HG02571 (cell line): ENCODE measurements around the gene DNAJC3.
"Not testable (repeated sequence)": the region's sequence is repeated elsewhere in the genome, so short reads cannot be mapped to it uniquely, and the experiment has no call there.

Experiments used
- ATAC-seq: cut with Tn5 transposase; IDR thresholded peaks from one replicate; pipeline ENCODE4 v1.9.1; 2021; ENCODE audit warnings: mild to moderate bottlenecking, moderate library complexity; ENCODE audit not compliant: unreplicated experiment

The DNAJC3 gene

DNA sequence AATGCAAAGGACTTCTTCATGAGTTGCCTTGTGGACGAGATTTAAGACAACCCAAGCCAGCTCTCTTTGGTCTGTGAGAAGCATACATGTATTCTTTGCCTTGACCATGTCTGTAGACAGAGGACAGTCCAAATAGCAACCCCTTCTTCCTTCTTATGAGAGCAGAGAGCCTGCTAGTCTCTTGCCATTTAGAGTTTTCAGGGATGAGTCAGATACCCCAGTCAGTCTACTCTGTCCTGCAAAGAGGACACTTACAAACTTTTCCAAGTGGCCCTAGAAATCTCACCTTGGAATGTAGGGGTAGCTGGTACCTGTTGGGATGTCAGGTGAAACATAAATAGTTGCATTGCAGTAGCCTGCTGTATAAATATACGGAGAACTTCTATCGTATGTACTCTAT, 36.7 kb downstream of the DNAJC3 start:
- no peak for ATAC-seq

DNA sequence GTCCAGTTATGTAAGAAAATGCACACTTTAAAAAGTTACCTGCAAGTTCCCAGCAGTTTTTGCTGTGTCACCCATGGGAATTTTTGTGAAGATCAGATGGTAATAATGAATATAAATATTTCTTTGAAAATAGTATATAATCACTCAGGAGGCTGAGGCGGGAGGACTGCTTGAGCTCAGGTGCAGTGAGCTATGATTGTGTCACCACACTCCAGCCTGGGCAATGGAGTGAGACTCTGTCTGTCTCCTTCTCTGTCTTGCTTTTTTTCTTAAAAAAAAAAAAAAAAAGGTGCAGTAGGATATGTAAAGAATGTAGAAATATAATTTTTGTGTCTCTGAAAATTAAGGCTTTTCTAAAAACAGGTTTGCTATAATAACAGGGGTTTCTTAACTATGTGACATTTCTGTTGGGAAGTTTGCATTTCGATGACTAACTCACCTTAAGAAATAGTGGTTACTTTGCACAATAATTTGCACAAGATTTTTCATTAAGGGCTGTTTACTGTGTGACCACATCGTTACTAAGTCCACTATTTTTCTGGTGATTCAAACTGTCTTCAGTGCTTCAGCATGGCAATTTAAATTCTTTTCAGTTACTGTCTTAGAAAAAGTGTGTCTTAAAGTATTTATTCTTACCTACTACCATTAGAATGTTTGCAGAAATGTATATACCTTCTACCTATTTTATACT, 37.3 kb downstream of the DNAJC3 start:
- ATAC-seq: no peak

DNA sequence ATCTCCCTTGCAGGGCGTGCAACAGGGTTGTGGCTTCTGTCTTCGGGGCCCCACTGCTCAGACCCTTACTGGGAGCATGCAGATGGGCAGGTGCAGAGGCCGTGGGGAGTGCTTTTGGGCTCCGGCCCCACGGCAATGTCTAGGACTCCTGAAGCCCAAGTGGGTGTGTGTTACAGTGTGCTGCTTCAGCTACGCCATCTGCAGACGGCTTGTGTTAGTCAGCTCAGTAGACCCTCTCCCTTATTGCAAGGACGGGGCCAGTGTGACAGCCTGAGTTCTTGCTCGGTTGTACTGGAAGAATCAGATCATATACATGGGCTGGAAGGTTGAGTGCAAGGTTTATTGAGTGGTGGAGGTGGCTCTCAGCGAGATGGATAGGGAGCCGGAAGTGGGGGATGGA, 39.3 kb downstream of the DNAJC3 start:
- ATAC-seq: no peak

DNA sequence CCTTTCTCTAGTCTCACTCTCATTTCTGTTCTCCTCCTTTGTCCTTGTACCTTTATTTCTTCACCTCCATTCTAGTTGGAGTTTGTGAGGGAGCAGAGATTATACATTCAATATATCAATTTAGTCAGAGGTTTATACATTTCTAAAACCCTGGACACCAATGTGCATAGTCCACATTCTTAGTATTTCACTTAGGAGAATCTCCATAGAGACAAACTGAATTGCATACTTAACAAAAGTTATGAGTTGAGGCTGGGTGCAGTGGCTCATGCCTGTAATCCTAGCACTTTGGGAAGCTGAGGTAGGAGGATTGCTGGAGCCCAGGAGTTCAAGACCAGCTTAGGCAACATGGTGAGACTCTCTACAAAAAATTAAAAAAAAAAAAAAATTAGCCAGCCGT, 45.3 kb downstream of the DNAJC3 start:
- ATAC-seq: no peak

DNA sequence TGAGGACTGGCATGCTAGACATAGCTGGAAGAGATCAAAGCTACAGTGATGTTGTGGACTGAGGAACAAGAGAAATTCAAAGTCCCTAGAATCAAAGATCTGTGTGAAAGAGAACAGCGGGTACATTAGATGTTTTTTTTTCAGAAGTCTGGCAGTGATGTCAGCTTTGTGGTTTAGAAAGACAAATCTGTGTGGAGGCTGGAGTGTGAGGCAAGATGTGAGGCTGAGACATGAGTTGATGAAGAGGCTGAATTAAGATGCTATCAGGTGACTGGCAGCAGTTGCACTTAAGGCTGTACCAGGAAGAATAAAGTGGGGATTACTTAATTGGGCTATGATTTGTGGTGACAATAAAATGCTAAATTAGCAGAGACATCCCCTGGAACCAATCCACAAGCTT, 46.5 kb downstream of the DNAJC3 start:
- ATAC-seq: no peak

DNA sequence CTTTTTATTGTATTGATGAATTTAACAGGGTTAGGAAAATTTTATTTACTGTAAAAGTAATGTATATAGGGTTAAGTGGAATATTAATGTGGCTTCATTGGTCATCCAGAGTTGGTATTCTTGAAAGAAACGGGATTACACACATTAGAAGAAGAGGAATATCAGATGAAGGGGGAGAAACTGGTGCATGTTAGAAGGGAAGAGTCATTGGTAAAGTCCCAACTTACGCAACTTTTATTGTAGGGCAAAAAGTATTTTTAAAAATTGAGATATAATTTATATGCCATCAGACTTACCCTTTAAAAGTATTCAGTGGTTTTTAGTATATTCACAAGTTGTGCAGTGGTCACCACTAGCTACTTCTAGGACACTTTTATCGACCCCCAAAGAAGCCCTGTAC, 47.3 kb downstream of the DNAJC3 start:
- ATAC-seq: no peak

DNA sequence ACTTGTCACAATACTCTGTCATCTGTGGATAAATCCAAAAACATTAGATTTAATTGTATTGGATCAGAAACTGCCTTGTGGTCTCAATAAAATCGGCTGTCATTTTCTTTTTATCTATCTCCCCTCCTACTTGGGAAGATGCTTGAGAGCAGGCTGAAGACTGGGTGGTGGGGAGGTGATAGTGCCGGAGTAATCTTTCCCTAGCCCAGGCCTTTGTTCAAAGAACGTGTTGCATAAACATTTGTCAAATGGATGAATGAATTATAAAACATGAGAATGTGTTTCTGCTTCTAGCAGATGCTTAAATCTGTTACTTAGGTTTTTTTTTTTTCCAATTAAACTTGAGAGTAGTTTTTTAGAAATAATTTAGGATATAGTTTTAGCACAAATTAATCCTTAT, 49.9 kb downstream of the DNAJC3 start:
- ATAC-seq: no peak

DNA sequence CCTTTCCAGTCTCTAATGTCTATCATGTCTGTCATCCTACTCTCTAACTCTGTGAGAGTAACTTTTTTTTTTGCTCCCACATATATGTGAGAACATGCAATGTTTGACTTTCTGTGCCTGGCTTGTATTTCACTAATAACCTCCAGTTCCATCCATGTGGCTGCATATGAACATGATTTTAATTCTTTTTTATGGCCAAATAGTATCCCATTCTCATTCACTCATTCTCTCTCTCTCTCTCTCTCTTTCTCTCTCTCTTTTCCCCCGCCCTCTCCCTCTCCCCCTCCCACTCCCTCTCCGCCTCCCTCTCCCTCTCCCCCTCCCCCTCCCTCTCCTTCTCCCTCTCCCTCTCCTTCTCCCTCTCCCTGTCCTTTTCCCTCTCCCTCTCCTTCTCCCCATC, 52.0 kb downstream of the DNAJC3 start:
- ATAC-seq: no peak

DNA sequence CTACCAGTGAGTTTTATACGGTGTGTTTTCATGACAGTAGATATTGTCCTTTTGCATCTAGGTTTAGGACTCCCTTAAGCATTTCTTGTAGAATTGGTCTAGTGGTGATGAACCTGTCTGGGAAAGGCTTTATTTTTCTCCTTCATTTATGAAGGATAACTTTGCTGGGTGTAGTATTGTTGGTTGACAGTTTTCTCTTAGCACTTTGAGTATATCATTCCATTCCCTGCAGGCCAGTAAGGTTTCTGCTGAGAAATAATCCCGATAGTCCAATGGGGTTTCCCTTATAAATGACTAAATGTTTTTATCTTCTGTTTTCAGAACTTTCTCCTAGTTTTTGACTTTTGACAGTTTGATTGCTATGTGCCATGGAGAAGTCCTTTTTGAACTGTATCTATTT, 57.2 kb downstream of the DNAJC3 start:
- ATAC-seq: no peak

DNA sequence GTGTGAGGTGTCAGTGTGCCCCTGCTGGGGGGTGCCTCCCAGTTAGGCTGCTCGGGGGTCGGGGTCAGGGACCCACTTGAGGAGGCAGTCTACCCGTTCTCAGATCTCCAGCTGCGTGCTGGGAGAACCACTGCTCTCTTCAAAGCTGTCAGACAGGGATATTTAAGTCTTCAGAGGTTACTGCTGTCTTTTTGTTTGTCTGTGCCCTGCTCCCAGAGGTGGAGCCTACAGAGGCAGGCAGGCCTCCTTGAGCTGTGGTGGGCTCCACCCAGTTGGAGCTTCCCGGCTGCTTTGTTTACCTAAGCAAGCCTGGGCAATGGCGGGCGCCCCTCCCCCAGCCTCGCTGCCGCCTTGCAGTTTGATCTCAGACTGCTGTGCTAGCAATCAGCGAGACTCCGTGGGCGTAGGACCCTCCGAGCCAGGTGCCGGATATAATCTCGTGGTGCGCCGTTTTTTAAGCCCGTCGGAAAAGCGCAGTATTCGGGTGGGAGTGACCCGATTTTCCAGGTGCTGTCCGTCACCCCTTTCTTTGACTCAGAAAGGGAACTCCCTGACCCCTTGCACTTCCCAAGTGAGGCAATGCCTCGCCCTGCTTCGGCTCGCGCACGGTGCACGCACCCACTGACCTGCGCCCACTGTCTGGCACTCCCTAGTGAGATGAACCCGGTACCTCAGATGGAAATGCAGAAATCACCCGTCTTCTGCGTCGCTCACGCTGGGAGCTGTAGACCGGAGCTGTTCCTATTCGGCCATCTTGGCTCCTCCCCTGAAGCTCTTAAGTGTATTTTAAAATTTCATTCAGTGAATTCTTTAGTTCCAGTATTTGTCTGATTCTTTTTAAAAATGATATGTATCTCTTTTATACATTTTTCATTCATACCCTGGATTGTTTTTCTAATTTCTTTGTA, 63.4 kb downstream of the DNAJC3 start:
- ATAC-seq: not testable (repeated sequence)

DNA sequence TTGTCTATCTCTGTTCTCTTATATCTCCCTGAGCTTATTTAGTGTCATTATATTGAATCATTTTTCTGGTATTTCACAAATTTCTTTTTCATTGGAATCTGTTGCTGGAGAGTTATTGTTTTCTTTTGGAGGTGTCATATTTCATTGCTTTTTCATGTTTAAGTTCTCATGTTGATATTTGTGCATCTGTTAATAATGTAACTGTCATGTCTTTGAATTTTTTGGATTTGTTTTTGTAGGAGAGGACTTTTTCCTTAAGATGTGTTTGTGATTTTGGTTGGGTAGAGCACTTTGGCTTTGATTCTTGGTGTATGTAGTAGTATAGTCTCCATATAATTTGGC, 64.0 kb downstream of the DNAJC3 start:
- ATAC-seq: no peak

DNA sequence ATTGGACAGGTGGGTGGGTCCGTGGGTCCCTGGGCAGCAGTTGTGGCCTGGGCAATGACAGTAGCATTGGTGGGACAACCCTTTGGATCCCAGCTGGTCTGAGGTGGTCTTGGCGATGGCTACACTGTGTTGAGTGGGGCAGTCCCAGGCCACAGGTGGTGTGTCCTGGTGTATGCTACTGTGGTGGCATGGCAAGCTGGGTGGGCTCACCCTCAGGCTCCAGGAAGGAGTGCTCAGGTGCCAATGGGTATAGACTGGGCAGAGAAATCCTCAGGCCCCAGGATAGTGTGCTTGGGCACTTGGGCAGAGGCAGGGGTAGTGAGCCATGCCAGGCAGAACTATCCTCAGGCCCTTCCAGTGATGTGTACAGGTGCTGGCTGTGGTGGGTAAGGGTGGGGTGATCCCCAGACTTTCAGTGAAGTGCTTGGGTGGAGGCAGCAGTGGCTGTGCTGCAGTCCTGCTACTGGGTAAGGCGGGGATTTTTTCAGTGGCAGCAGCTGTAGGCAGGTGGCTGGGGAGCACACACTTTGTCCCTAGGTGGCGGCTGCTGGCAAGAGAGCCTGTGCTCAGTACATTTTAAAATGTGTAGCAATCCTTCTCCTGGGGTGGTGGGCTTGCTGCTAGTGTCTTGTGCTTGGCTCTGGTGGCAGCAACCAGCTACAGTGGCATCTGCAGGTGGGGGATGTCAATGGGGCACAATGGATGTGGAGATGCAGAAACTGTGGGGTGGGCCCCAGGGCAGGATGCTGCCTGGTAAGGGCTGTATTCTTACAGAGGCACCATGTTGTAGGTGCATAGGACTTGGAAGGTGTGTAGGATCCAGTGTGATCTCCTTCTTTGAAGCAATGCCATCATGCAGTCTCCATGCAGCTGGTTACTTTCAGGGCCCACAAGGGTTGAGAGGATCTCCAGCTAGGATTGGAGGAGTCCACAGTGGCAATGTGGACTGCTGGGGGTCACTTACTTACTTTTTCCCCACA, 64.9 kb downstream of the DNAJC3 start:
- ATAC-seq: no peak

DNA sequence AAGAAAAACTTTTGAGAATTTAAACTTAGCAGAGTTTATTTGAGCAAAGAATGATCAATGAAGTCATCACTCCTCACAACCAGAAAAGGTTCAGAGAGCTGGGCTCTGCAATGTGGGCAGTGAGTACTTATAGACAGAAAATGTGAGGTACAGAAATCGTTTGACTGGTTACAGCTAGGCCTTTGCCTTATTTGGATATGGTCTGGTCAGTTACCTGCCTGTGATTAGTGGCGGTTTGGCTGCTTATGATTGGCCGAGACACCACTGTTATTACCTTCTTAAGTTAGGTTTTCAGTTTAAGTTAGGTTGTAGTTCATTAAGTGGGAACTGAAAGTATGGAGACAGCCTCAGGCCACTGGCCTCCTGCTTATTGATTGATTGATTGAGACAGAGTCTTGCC, 66.3 kb downstream of the DNAJC3 start:
- no peak for ATAC-seq

DNA sequence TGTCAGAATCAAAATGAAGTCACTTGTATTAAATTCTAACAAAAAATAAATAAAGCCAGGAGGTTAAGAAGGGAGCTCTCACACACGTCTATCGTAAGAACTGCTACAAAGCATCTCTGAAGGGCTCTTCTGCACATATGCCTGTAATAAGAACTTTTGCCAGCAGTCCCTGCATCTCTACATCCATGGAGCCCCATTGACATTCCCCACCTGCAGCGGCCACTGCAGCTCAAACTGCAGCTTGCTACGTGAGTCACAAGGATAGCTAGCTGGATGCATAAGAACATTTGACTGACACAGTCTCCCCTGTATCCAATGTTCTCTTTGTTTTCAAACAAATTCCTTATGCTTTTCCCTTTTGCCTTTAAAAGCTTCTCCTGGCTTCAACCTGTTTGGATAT, 68.3 kb downstream of the DNAJC3 start:
- no peak for ATAC-seq

DNA sequence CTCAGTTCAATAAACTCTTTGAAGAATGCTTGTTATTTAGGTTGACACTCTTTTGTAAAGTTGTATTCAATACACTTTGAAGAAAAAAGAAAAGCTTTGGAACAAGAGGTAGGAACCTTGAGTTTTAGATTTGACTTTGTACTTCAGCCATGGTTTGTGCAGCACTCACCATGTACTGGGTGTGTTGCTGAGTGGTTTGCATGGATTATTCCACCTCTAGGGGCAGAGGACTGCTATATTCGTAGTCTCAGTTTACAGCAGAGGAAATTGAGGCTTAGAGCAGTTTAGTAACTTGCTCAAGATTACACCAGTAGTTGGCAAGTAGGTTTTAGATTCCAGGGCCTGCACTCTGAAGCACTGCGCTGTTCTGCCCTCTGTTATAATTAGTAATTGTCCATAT, 68.8 kb downstream of the DNAJC3 start:
- ATAC-seq: no peak

DNA sequence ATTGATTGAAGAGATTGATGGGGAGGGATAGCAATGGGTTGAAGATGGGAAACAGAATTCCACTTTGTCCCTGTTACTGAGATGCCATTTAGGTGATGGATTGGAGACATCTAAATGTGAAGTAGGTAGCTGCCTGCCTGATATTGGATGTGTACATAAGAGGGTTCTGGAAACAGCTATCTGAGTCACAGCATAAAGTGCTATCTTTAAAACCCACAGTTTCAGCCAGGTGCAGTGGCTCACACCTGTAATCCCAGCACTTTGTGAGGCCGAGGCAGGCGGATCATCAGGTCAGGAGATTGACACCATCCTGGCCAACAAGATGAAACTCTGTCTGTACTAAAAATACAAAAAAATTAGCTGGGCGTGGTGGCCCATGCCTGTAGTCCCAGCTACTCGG, 72.6 kb downstream of the DNAJC3 start:
- ATAC-seq: no peak

DNA sequence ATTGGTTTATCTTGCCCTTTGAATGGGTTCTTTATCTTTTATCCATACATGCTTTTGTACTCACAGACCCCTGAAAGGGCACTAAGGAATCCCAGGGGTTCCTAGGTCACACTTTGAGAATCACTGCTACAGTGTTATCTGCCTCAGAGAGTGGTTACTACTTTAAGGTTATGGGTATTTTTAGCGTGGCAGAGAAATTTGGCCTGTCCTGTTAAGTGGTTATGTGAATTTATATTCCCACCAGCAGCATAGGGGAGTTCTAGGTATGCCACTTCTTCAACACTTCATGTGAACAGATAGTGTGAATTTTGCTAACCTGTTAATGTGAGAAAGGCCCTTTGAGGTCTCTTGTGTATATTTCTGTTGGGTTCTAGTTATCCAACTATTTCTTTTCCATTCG, 75.7 kb downstream of the DNAJC3 start:
- no peak for ATAC-seq

DNA sequence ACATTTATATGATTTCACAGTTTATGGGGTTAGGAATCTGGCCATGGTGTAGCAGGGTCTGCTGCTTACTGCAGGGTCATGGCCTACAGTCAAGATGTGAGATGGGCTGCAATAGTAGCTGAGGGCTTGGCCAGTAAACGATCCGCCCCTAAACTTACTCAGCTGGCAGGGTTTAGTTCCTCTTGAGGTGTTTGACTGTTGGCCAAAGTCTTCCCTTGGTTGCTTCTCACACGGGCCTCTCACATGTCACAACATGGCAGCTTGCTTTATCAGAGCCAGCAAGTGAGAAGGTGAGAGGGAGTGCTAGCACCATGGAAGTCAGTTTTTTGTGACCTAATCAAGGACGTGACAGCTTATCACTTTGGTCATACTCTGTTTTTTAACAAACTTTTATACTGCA, 77.1 kb downstream of the DNAJC3 start:
- ATAC-seq: no peak

DNA sequence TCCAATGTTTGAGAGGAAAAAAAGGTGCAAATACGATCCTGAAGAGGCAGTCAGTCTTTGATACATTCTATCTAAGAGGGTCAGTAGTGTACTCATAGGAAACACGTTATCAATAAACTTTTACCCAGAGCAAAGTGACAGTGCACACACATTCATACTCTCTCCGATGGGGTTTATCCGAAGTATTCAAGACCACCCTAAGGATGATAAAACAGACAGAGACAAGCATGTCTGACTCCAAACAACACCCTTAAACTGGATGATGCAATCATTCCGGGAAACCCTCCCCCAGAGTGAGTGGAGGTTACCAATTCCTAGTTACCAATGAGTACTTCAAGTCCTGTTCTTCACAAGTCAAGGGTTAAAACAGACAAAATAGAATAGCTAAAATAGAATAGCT, 79.1 kb downstream of the DNAJC3 start:
- ATAC-seq: no peak

DNA sequence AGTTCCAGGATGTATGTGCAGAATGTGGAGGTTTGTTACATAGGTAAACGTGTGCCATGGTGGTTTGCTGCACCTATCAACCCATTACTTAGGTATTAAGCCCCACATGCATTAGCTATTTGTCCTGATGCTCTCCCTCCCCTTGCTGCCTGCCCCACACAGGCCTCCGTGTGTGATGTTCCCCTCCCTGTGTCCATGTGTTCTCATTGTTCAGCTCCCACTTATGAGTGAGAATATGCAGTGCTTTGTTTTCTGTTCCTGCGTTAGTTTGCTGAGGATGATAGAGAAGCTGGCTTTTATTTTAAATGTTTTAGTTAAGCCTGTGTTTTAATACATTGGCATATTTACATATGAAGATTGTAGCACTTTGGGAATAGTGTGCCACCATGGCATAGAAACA, 85.7 kb downstream of the DNAJC3 start:
- ATAC-seq: not testable (repeated sequence)

DNA sequence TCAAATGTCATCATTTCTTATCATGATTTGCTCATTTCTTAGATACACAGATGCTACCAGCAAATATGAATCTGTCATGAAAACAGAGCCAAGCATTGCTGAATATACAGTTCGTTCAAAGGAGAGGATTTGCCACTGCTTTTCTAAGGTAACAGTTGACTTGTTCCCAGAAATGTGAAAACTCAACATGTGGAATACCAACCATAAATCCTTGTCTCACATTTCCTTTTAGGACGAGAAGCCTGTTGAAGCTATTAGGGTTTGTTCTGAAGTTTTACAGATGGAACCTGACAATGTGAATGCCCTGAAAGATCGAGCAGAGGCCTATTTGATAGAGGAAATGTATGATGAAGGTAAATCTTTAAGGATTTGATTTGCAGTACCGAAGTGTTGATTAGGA, 86.7 kb downstream of the DNAJC3 start:
- ATAC-seq: no peak
